Neural progenitor cell (in vitro differentiated cells): ENCODE data around the gene GP5.

Experiments
- EZH2 ChIP-seq: fragments of 200-600 bp; sonication (generic); IDR thresholded peaks from 2 replicates; pipeline ENCODE4 v1.6.1; 2017; ENCODE audit warnings: antibody characterized with exemption, mild to moderate bottlenecking, moderate library complexity
- TF ChIP-seq, protein P1 (sequence below): fragments of 200-600 bp; sonication (generic); IDR thresholded peaks from 2 replicates; pipeline ENCODE4 v1.5.1; 2017; ENCODE audit warnings: antibody characterized with exemption, mild to moderate bottlenecking

DNA sequence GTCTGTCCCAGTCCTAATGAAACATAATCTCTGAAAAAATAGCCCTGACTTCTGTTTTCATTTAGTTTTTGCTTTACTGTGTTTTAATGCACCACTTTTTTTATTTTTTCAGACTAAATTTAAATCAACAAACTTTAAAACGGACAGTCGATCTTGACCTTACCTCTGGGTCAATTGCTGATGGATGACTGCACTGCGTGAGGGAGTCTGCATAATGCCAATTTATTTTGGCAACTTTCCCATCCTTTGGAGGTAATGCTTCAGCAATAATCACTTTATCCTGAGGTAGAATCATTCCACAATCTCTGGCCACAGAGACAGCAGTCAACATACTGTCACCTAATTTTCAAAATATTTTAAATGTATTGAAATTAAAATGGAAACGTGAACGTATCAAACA, 32.5 kb upstream of the GP5 start:
- TF ChIP-seq, protein P1, sequence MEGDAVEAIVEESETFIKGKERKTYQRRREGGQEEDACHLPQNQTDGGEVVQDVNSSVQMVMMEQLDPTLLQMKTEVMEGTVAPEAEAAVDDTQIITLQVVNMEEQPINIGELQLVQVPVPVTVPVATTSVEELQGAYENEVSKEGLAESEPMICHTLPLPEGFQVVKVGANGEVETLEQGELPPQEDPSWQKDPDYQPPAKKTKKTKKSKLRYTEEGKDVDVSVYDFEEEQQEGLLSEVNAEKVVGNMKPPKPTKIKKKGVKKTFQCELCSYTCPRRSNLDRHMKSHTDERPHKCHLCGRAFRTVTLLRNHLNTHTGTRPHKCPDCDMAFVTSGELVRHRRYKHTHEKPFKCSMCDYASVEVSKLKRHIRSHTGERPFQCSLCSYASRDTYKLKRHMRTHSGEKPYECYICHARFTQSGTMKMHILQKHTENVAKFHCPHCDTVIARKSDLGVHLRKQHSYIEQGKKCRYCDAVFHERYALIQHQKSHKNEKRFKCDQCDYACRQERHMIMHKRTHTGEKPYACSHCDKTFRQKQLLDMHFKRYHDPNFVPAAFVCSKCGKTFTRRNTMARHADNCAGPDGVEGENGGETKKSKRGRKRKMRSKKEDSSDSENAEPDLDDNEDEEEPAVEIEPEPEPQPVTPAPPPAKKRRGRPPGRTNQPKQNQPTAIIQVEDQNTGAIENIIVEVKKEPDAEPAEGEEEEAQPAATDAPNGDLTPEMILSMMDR, result no peak
- TF ChIP-seq EZH2, result no peak
